Parathyroid adenoma (tissue), 2 donors: ENCODE data around the gene SMARCD2.

Source experiments
- H2AFZ ChIP-seq: fragments of 300-600 bp; sonication (generic); one replicate; pipeline ENCODE4 v1.7.0; 2017; ENCODE audit warnings: antibody characterized with exemption, mild to moderate bottlenecking
- H3K27ac ChIP-seq: fragments of 300-600 bp; sonication (generic); one replicate; pipeline ENCODE4 v1.7.0; 2017
- H3K27me3 ChIP-seq: fragments of 300-600 bp; sonication (generic); one replicate; pipeline ENCODE4 v1.7.0; 2017; ENCODE audit warnings: low read length; ENCODE audit not compliant: control insufficient read depth, insufficient read depth
- H3K36me3 ChIP-seq: fragments of 300-600 bp; sonication (generic); one replicate; pipeline ENCODE4 v1.7.0; 2017; ENCODE audit warnings: low read length; ENCODE audit not compliant: control insufficient read depth, insufficient read depth
- H3K4me1 ChIP-seq: fragments of 300-600 bp; sonication (generic); one replicate; pipeline ENCODE4 v1.7.0; 2017; ENCODE audit warnings: control low read depth
- H3K4me2 ChIP-seq: fragments of 300-600 bp; sonication (generic); one replicate; pipeline ENCODE4 v1.7.0; 2017; ENCODE audit warnings: low read length
- H3K4me3 ChIP-seq: fragments of 300-600 bp; sonication (generic); one replicate; pipeline ENCODE4 v1.7.0; 2017; ENCODE audit warnings: low read depth, low read length
- H3K79me2 ChIP-seq: fragments of 300-600 bp; sonication (generic); one replicate; pipeline ENCODE4 v1.7.0; 2017; ENCODE audit warnings: control low read depth
- H3K9ac ChIP-seq: fragments of 300-600 bp; sonication (generic); one replicate; pipeline ENCODE4 v1.7.0; 2017; ENCODE audit warnings: mild to moderate bottlenecking
- H3K9me3 ChIP-seq: fragments of 300-600 bp; sonication (generic); one replicate; pipeline ENCODE4 v1.7.0; 2017; ENCODE audit warnings: low read length; ENCODE audit not compliant: control insufficient read depth
- CTCF ChIP-seq: fragments of 300-600 bp; sonication (generic); IDR thresholded peaks from one replicate; pipeline ENCODE4 v1.7.0; 2017; ENCODE audit warnings: antibody characterized with exemption, mild to moderate bottlenecking
- donor health status: primary hyperparathyroidism.

The SMARCD2 gene

DNA sequence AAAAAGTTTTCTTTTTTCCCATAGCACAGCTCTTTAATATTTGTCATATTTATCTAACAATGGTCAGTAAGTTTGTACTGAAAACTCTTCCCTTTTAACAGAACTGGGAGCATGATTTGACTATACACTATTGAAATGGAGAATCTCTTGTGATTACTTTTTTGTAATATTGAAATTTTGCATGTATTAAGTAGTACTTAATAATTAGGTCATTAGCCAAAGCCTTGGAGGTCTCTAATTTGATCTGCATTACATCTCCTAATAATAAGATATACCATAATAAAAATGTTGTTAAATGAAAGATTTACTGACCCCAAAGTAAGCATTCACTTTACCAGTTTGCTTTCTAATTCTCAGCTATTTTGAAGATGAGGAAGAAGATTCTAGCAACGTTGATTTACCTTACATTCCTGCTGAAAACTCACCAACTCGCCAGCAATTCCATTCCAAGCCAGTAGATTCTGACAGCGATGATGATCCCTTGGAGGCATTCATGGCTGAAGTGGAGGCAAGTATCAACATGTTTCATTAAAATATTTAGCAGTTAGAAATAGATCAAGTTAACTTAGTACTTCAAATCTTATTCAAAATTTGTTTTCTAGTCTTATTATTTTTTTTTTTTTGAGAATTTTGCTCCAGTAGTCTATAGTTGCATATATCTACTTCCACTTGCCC lies 50.3 kb downstream of the SMARCD2 start:
- H3K36me3 ChIP-seq: no peaks in the 10 kb centered on the region
- H3K27me3 ChIP-seq: no peaks in the 10 kb centered on the region
- peaks cover 27% of the 10 kb centered on the region for H3K79me2 ChIP-seq
- H2AFZ ChIP-seq: no peak overlapping the region
- no peak overlapping the region for H3K27ac ChIP-seq
- no peaks in the 10 kb centered on the region for H3K9me3 ChIP-seq
- TF ChIP-seq CTCF: no peak
- H3K4me1 ChIP-seq: no peaks in the 10 kb centered on the region
- no peak overlapping the region for H3K9ac ChIP-seq
- H3K4me3 ChIP-seq: no peak overlapping the region
- H3K4me2 ChIP-seq: no peak overlapping the region

DNA sequence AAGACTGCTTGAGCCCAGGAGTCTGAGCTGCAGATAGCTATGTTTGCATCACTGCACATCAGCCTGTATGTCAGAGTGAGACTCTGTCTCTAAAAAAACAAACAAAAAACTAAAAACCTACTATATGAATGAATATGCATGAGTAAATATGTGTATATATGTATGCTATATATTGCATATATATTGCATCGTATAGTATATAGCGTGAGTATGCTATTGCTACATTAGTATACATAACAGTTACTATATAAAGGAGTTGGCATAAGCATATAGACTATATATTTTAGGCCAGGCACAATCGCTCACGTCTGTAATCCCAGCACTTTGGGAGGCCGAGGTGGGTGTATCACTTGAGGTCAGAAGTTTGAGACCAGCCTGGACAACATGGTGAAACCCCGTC lies 52.4 kb downstream of the SMARCD2 start:
- no peaks in the 10 kb centered on the region for H3K36me3 ChIP-seq
- H3K4me2 ChIP-seq: no peak overlapping the region
- H3K4me3 ChIP-seq: no peak overlapping the region
- H3K27me3 ChIP-seq: no peaks in the 10 kb centered on the region
- H2AFZ ChIP-seq: no peak overlapping the region
- no peak overlapping the region for H3K27ac ChIP-seq
- no peaks in the 10 kb centered on the region for H3K4me1 ChIP-seq
- H3K9me3 ChIP-seq: no peaks in the 10 kb centered on the region
- H3K79me2 ChIP-seq: peaks cover 28% of the 10 kb centered on the region
- H3K9ac ChIP-seq: no peak overlapping the region
- no peak for TF ChIP-seq CTCF

- H3K36me3 ChIP-seq: no peaks in the 10 kb centered on the region
- TF ChIP-seq CTCF: no peak
- peaks cover 5% of the 10 kb centered on the region for H3K4me1 ChIP-seq
- H2AFZ ChIP-seq: no peak overlapping the region
- no peak overlapping the region for H3K27ac ChIP-seq
- H3K4me2 ChIP-seq: no peak overlapping the region
- no peaks in the 10 kb centered on the region for H3K27me3 ChIP-seq
- no peak overlapping the region for H3K4me3 ChIP-seq
- no peak overlapping the region for H3K9ac ChIP-seq
- peaks cover 42% of the 10 kb centered on the region for H3K79me2 ChIP-seq
- H3K9me3 ChIP-seq: no peaks in the 10 kb centered on the region
Measured at GRCh38 chr17:63786971-63787711, 55.3 kb downstream of the SMARCD2 start.

DNA sequence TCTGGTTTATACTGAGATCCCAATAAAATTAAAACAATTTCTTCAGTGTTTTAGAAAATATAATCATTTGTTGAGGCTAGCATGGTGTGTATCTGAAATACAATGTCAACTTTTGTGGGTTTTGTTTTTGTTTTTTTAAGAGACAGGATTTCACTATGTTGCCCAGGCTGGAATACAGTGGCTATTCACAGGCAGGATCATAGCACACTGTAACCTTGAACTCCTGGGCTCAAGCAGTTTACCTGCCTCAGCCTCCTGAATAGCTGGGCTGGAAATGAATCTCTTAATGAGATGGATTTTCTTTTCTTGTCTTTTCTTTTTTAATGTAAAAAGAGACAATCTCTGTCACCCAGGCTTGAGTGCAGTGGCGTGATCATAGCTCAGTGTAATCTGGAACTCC lies 56.4 kb downstream of the SMARCD2 start:
- H3K9me3 ChIP-seq: no peaks in the 10 kb centered on the region
- H3K4me2 ChIP-seq: no peak overlapping the region
- H3K4me1 ChIP-seq: peaks cover 5% of the 10 kb centered on the region
- H3K27ac ChIP-seq: no peak overlapping the region
- no peak overlapping the region for H3K4me3 ChIP-seq
- no peak overlapping the region for H2AFZ ChIP-seq
- no peak overlapping the region for H3K9ac ChIP-seq
- TF ChIP-seq CTCF: no peak
- peaks cover 49% of the 10 kb centered on the region for H3K79me2 ChIP-seq
- no peaks in the 10 kb centered on the region for H3K27me3 ChIP-seq
- no peaks in the 10 kb centered on the region for H3K36me3 ChIP-seq
